SU-DHL-6 (cell line): Measurements from ENCODE around the gene PPP3CA.

Experiments
- H2AFZ ChIP-seq: fragments of 200-600 bp; sonication (generic); 2 replicates; pipeline ENCODE4 v1.6.1; 2014; ENCODE audit warnings: low read depth, mild to moderate bottlenecking, moderate library complexity, mixed read lengths, antibody characterized with exemption, low read length; ENCODE audit not compliant: severe bottlenecking
- H3F3A ChIP-seq: fragments of 200-600 bp; shearing (Covaris generic); 2 replicates; pipeline ENCODE4 v1.6.0; 2016; ENCODE audit warnings: antibody characterized with exemption, mild to moderate bottlenecking; ENCODE audit not compliant: insufficient read depth
- H3K27ac ChIP-seq: fragments of 200-600 bp; sonication (generic); 2 replicates; pipeline ENCODE4 v1.5.1; 2016; ENCODE audit warnings: low read depth, mild to moderate bottlenecking, low read length, moderate library complexity, mixed read lengths
- H3K27me3 ChIP-seq: fragments of 200-600 bp; sonication (generic), shearing (Covaris generic); 2 replicates; pipeline ENCODE4 v1.6.0; 2014; ENCODE audit warnings: mild to moderate bottlenecking, low read length
- H3K36me3 ChIP-seq: fragments of 200-600 bp; sonication (generic); 2 replicates; pipeline ENCODE4 v1.6.1; 2014; ENCODE audit warnings: mild to moderate bottlenecking, low read length, mixed read lengths
- H3K4me2 ChIP-seq: fragments of 300-600, 200-600 bp; shearing (Covaris generic), sonication (generic); 2 replicates; pipeline ENCODE4 v1.6.0; 2014; ENCODE audit warnings: low read length, low read depth, mild to moderate bottlenecking; ENCODE audit not compliant: poor library complexity, severe bottlenecking
- H3K4me3 ChIP-seq: fragments of 200-600 bp; sonication (generic); 2 replicates; pipeline ENCODE4 v1.5.1; 2014; ENCODE audit warnings: antibody characterized with exemption, low read length, mild to moderate bottlenecking, mixed read lengths; ENCODE audit not compliant: insufficient read depth, poor library complexity, severe bottlenecking
- H3K79me2 ChIP-seq: fragments of 200-600 bp; sonication (generic); 2 replicates; pipeline ENCODE4 v1.6.1; 2014; ENCODE audit warnings: mild to moderate bottlenecking, low read length, moderate library complexity; ENCODE audit not compliant: insufficient read depth
- H3K9ac ChIP-seq: fragments of 200-600 bp; sonication (generic); 2 replicates; pipeline ENCODE4 v1.7.0; 2014; ENCODE audit warnings: mild to moderate bottlenecking, low read length
- H3K9me2 ChIP-seq: fragments of 200-600 bp; sonication (generic); replicated peaks from 2 replicates; pipeline ENCODE4 v1.6.1; 2014; ENCODE audit warnings: low read length; ENCODE audit not compliant: insufficient read depth
- H3K9me3 ChIP-seq: fragments of 200-600 bp; sonication (generic); 2 replicates; pipeline ENCODE4 v1.6.1; 2014; ENCODE audit warnings: low read length, mixed read lengths; ENCODE audit not compliant: insufficient read depth
- H4K20me1 ChIP-seq: fragments of 200-600 bp; sonication (generic); 2 replicates; pipeline ENCODE4 v1.6.1; 2014; ENCODE audit warnings: low read depth, mild to moderate bottlenecking, antibody characterized with exemption, low read length, moderate library complexity, mixed read lengths
- EZH2phosphoT487 ChIP-seq: fragments of 200-600 bp; sonication (generic), shearing (Covaris generic); conservative IDR thresholded peaks from 2 replicates; pipeline ENCODE4 v1.6.1; 2018; ENCODE audit warnings: mild to moderate bottlenecking, antibody characterized with exemption, low read length, moderate library complexity, mixed read lengths
- TF ChIP-seq, protein P1 (sequence below): fragments of 200-600 bp; sonication (generic); IDR thresholded peaks from one replicate; pipeline ENCODE4 v1.5.1; 2017; ENCODE audit warnings: antibody characterized with exemption, mild to moderate bottlenecking, low read length, moderate library complexity; ENCODE audit not compliant: insufficient read depth, poor library complexity, severe bottlenecking

The PPP3CA gene

DNA sequence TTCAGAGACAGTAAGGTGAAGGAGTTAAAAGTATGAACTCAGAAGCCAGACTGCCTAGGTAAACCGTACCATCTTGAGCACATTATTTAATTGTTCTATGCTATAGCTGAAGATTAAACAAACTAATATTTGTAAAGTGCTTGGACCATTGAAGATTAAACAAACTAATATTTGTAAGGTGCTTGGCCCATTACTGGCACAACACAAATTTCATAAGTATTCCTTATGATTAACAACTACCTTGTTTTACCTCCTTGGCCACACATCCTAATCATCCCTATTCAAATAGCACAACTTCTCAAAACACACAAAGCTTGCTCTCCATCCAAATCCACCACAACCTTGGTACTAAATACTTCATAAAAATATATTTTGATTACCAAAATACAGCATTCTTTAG is 137.0 kb downstream of the PPP3CA start:
- no peak overlapping the region for H3K4me3 ChIP-seq
- H3K27ac ChIP-seq: no peak overlapping the region

DNA sequence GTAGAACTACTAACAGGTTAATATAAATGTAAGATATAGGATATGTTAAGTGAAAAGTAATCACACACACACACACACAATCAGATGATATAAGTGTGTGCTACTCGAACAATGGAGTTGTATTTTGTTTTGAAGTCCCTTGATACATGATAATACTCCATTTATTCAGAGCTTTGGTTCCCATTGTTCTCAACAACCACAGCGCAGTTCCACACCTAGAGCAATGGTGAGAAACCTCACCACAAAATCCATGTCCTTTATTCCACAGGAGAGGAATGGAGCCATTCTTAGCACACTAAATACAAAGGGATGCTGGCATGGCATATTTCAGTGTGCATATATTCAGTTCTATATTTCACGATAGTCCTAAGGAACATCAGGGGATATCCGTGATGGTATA is 139.2 kb downstream of the PPP3CA start:
- H3F3A ChIP-seq: no peaks in the 10 kb centered on the region
- H3K9ac ChIP-seq: no peak overlapping the region
- H3K36me3 ChIP-seq: no peaks in the 10 kb centered on the region
- H2AFZ ChIP-seq: no peak overlapping the region
- H3K4me3 ChIP-seq: no peak overlapping the region
- no peaks in the 10 kb centered on the region; the same call in 1 of the 2 replicates for H3K79me2 ChIP-seq
- TF ChIP-seq, protein P1, sequence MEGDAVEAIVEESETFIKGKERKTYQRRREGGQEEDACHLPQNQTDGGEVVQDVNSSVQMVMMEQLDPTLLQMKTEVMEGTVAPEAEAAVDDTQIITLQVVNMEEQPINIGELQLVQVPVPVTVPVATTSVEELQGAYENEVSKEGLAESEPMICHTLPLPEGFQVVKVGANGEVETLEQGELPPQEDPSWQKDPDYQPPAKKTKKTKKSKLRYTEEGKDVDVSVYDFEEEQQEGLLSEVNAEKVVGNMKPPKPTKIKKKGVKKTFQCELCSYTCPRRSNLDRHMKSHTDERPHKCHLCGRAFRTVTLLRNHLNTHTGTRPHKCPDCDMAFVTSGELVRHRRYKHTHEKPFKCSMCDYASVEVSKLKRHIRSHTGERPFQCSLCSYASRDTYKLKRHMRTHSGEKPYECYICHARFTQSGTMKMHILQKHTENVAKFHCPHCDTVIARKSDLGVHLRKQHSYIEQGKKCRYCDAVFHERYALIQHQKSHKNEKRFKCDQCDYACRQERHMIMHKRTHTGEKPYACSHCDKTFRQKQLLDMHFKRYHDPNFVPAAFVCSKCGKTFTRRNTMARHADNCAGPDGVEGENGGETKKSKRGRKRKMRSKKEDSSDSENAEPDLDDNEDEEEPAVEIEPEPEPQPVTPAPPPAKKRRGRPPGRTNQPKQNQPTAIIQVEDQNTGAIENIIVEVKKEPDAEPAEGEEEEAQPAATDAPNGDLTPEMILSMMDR: no peak
- TF ChIP-seq EZH2phosphoT487: no peak
- no peaks in the 10 kb centered on the region for H3K27me3 ChIP-seq
- no peak overlapping the region for H3K4me2 ChIP-seq
- H3K9me3 ChIP-seq: no peaks in the 10 kb centered on the region
- no peak overlapping the region for H3K27ac ChIP-seq
- no peaks in the 10 kb centered on the region for H4K20me1 ChIP-seq
- H3K9me2 ChIP-seq: no peaks in the 10 kb centered on the region

More for the DNA sequence above, 137.0 kb downstream of the PPP3CA start:
- H2AFZ ChIP-seq: no peak overlapping the region
- H3F3A ChIP-seq: no peaks in the 10 kb centered on the region
- H3K79me2 ChIP-seq: no peaks in the 10 kb centered on the region; the same call in 1 of the 2 replicates
- H3K4me2 ChIP-seq: no peak overlapping the region
- H3K27me3 ChIP-seq: no peaks in the 10 kb centered on the region
- no peaks in the 10 kb centered on the region for H3K9me2 ChIP-seq
- no peaks in the 10 kb centered on the region for H3K36me3 ChIP-seq
- H3K9me3 ChIP-seq: no peaks in the 10 kb centered on the region
- no peak overlapping the region for H3K9ac ChIP-seq
- no peaks in the 10 kb centered on the region for H4K20me1 ChIP-seq
- TF ChIP-seq, protein P1: no peak
- no peak for TF ChIP-seq EZH2phosphoT487

DNA sequence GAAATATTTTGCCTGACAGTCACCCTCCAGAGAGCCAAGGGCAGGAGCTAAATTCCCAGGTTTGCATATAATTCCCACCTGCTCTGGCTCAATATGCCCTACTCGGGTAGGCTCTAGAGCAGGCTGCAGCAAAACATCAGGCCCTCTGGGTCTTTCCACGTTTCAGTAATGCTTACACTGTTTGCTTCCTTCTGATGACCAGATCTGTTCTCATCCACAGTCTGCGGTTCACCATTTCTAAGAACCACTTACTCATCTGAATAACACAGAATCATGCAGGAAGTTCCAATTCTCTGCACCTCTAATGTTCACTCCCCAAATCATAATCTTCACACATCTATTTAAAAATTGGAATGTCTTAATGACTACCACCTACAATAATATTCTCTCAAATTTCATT is 141.4 kb downstream of the PPP3CA start:
- Histone ChIP-seq H3F3A (no peaks in the 10 kb centered on the region), H3K4me3 (no peak overlapping the region), H3K36me3 (no peaks in the 10 kb centered on the region), H2AFZ (no peak overlapping the region), H3K9me3 (no peaks in the 10 kb centered on the region), H3K9me2 (no peaks in the 10 kb centered on the region), H3K4me2 (no peak overlapping the region), H3K79me2 (no peaks in the 10 kb centered on the region; the same call in 1 of the 2 replicates), H4K20me1 (no peaks in the 10 kb centered on the region), H3K9ac (no peak overlapping the region), H3K27me3 (no peaks in the 10 kb centered on the region), H3K27ac (no peak overlapping the region)
- TF ChIP-seq, protein P1: no peak
- no peak for TF ChIP-seq EZH2phosphoT487
